SU-DHL-6 (cell line): ENCODE data around the gene CNN3.

Experiments
- H2AFZ ChIP-seq: fragments of 200-600 bp; sonication (generic); 2 replicates; pipeline ENCODE4 v1.6.1; 2014; ENCODE audit warnings: low read depth, mild to moderate bottlenecking, moderate library complexity, mixed read lengths, antibody characterized with exemption, low read length; ENCODE audit not compliant: severe bottlenecking
- H3F3A ChIP-seq: fragments of 200-600 bp; shearing (Covaris generic); 2 replicates; pipeline ENCODE4 v1.6.0; 2016; ENCODE audit warnings: antibody characterized with exemption, mild to moderate bottlenecking; ENCODE audit not compliant: insufficient read depth
- H3K27ac ChIP-seq: fragments of 200-600 bp; sonication (generic); 2 replicates; pipeline ENCODE4 v1.5.1; 2016; ENCODE audit warnings: low read depth, mild to moderate bottlenecking, low read length, moderate library complexity, mixed read lengths
- H3K27me3 ChIP-seq: fragments of 200-600 bp; sonication (generic), shearing (Covaris generic); 2 replicates; pipeline ENCODE4 v1.6.0; 2014; ENCODE audit warnings: mild to moderate bottlenecking, low read length
- H3K36me3 ChIP-seq: fragments of 200-600 bp; sonication (generic); 2 replicates; pipeline ENCODE4 v1.6.1; 2014; ENCODE audit warnings: mild to moderate bottlenecking, low read length, mixed read lengths
- H3K4me2 ChIP-seq: fragments of 300-600, 200-600 bp; shearing (Covaris generic), sonication (generic); 2 replicates; pipeline ENCODE4 v1.6.0; 2014; ENCODE audit warnings: low read length, low read depth, mild to moderate bottlenecking; ENCODE audit not compliant: poor library complexity, severe bottlenecking
- H3K4me3 ChIP-seq: fragments of 200-600 bp; sonication (generic); 2 replicates; pipeline ENCODE4 v1.5.1; 2014; ENCODE audit warnings: antibody characterized with exemption, low read length, mild to moderate bottlenecking, mixed read lengths; ENCODE audit not compliant: insufficient read depth, poor library complexity, severe bottlenecking
- H3K79me2 ChIP-seq: fragments of 200-600 bp; sonication (generic); 2 replicates; pipeline ENCODE4 v1.6.1; 2014; ENCODE audit warnings: mild to moderate bottlenecking, low read length, moderate library complexity; ENCODE audit not compliant: insufficient read depth
- H3K9ac ChIP-seq: fragments of 200-600 bp; sonication (generic); 2 replicates; pipeline ENCODE4 v1.7.0; 2014; ENCODE audit warnings: mild to moderate bottlenecking, low read length
- H3K9me2 ChIP-seq: fragments of 200-600 bp; sonication (generic); replicated peaks from 2 replicates; pipeline ENCODE4 v1.6.1; 2014; ENCODE audit warnings: low read length; ENCODE audit not compliant: insufficient read depth
- H3K9me3 ChIP-seq: fragments of 200-600 bp; sonication (generic); 2 replicates; pipeline ENCODE4 v1.6.1; 2014; ENCODE audit warnings: low read length, mixed read lengths; ENCODE audit not compliant: insufficient read depth
- H4K20me1 ChIP-seq: fragments of 200-600 bp; sonication (generic); 2 replicates; pipeline ENCODE4 v1.6.1; 2014; ENCODE audit warnings: low read depth, mild to moderate bottlenecking, antibody characterized with exemption, low read length, moderate library complexity, mixed read lengths
- CTCF ChIP-seq: fragments of 200-600 bp; sonication (generic); IDR thresholded peaks from one replicate; pipeline ENCODE4 v1.5.1; 2017; ENCODE audit warnings: antibody characterized with exemption, mild to moderate bottlenecking, low read length, moderate library complexity; ENCODE audit not compliant: insufficient read depth, poor library complexity, severe bottlenecking
- EZH2phosphoT487 ChIP-seq: fragments of 200-600 bp; sonication (generic), shearing (Covaris generic); conservative IDR thresholded peaks from 2 replicates; pipeline ENCODE4 v1.6.1; 2018; ENCODE audit warnings: mild to moderate bottlenecking, antibody characterized with exemption, low read length, moderate library complexity, mixed read lengths

CNN3 gene

GRCh38 chr1:94953746-94954145 is 26.8 kb upstream of the CNN3 start:
- no peaks in the 10 kb centered on the region for H3K27me3 ChIP-seq
- no peak for TF ChIP-seq EZH2phosphoT487
- no peak for TF ChIP-seq CTCF
- no peak overlapping the region for H3K27ac ChIP-seq

GRCh38 chr1:94953107-94953506 is 26.2 kb upstream of the CNN3 start:
- H3K9ac ChIP-seq = no peak overlapping the region
- no peaks in the 10 kb centered on the region for H3K79me2 ChIP-seq
- no peak overlapping the region for H3K27ac ChIP-seq
- no peak for TF ChIP-seq EZH2phosphoT487
- TF ChIP-seq CTCF = no peak
- H3K9me2 ChIP-seq = no peaks in the 10 kb centered on the region
- H2AFZ ChIP-seq = no peak overlapping the region
- no peaks in the 10 kb centered on the region for H3K36me3 ChIP-seq
- H3K4me3 ChIP-seq = no peak overlapping the region
- no peaks in the 10 kb centered on the region for H4K20me1 ChIP-seq
- no peaks in the 10 kb centered on the region for H3K27me3 ChIP-seq
- no peaks in the 10 kb centered on the region for H3F3A ChIP-seq
- no peak overlapping the region for H3K4me2 ChIP-seq
- no peaks in the 10 kb centered on the region for H3K9me3 ChIP-seq

More at GRCh38 chr1:94953746-94954145, 26.8 kb upstream of the CNN3 start:
- Histone ChIP-seq H3K9me2 (no peaks in the 10 kb centered on the region), H3K4me2 (no peak overlapping the region), H3K4me3 (no peak overlapping the region), H3K79me2 (no peaks in the 10 kb centered on the region), H3K9me3 (no peaks in the 10 kb centered on the region), H4K20me1 (no peaks in the 10 kb centered on the region), H2AFZ (no peak overlapping the region), H3F3A (no peaks in the 10 kb centered on the region), H3K9ac (no peak overlapping the region), H3K36me3 (no peaks in the 10 kb centered on the region)

DNA sequence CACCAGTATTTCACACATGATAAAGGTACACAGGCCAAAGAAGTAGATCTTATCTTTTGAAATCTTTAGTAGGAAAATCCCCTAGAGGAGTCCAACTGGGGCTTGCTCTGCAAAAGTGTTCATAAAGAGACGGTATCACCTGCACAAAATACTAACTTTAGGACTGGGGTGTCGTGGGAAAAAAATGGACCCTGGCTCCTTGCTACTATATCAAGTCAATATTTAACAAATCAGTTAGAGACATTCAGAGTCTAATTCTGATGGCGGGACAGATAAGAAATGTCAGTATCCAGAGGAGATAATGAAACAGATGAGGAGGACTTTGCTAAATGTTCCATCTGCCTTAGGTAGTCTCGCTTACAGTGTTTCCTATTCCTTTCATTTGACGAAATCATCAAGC is 25.6 kb upstream of the CNN3 start:
- no peak overlapping the region for H3K4me2 ChIP-seq
- no peaks in the 10 kb centered on the region for H3K27me3 ChIP-seq
- H3K36me3 ChIP-seq = no peaks in the 10 kb centered on the region
- no peaks in the 10 kb centered on the region for H4K20me1 ChIP-seq
- no peak overlapping the region for H3K27ac ChIP-seq
- H3K9ac ChIP-seq = no peak overlapping the region
- H3F3A ChIP-seq = no peaks in the 10 kb centered on the region
- no peaks in the 10 kb centered on the region for H3K9me3 ChIP-seq
- no peak for TF ChIP-seq CTCF
- TF ChIP-seq EZH2phosphoT487 = no peak
- no peaks in the 10 kb centered on the region for H3K79me2 ChIP-seq
- H2AFZ ChIP-seq = no peak overlapping the region
- H3K4me3 ChIP-seq = no peak overlapping the region
- H3K9me2 ChIP-seq = no peaks in the 10 kb centered on the region
